Pancreas (tissue), 10 donors: ENCODE measurements around the gene ELF3. TPM values are rescaled to one million over a fixed set of nuclear protein-coding genes. Genes with fewer than 3 reads are reported as not detected.
A peak's percentile ranks its signal among the peaks of the same experiment; 100 is the strongest.

ENCODE experiments used
- ATAC-seq, 4 donors: fragments of 200-7000 bp; cut with Tn5 transposase; one replicate each; pipeline versions ENCODE4 v1.8.0 to v1.9.1; 2020; ENCODE audit warnings: mild to moderate bottlenecking in 4 of 4, moderate library complexity in 4 of 4
- DNase-seq, 6 donors: peaks; one replicate each; pipeline ENCODE4 v3.0.0-alpha.2; 2020
- FAIRE-seq: peaks from 2 replicates; lab custom pipeline; 2012; peaks lifted over from hg19 to GRCh38; lab: Jason Lieb, UNC
- H3K27ac ChIP-seq, 4 donors: fragments of 200-600 bp; sonication (generic); 1 replicate in 3 of 4; 2 replicates in 1 of 4; pipeline versions ENCODE4 v1.5.0 to v1.8.0; 2020
- H3K27me3 ChIP-seq, 4 donors: fragments of 200-600 bp; one replicate each; pipeline ENCODE4 v1.8.0; 2021
- H3K36me3 ChIP-seq, 3 donors: fragments of 200-600 bp; sonication (generic) in 1 of 3; one replicate each; pipeline versions ENCODE4 v1.5.0 to v1.8.0; 2020 to 2021
- H3K4me1 ChIP-seq, 3 donors: fragments of 200-600 bp; one replicate each; pipeline ENCODE4 v1.8.0; 2021
- H3K4me3 ChIP-seq, 4 donors: fragments of 200-600 bp; sonication (generic) in 2 of 4; one replicate each; pipeline versions ENCODE4 v1.5.0 to v1.8.0; 2020 to 2021
- H3K9me3 ChIP-seq, 4 donors: fragments of 200-600 bp; one replicate each; pipeline ENCODE4 v1.8.0; 2021
- WGBS, 2 donors: extraction: QIAGEN DNeasy Blood & Tissue Kit; methylation state at CpG; one replicate each; pipeline ENCODE4 v1.1.7; 2013; 5-methylcytosine and 5-hydroxymethylcytosine counted together
- intact Hi-C, 3 donors: fragments of 100-400 bp; cut with DNase I; formaldehyde crosslinking; loops; one replicate each; pipeline versions ENCODE4 v1.11.1 to v1.14.2; 2022
- polyA plus RNA-seq, 2 donors: library from polyadenylated mRNA; stranded (reverse); fragments of 200-250 nt; gene quantifications; one replicate each; pipeline ENCODE4 v1.2.3, GENCODE V29; 2013
- total RNA-seq, 6 donors: library from RNA; stranded (reverse); fragmentation: NEBNext Ultra II Directional in 4 of 6; extraction: Animal tissue kit (Norgen Biotek cat#: 25700) in 4 of 6; gene quantifications; one replicate each; pipeline versions ENCODE4 v1.2.1 to v1.2.4, GENCODE V29; 2021 to 2023
- TF ChIP-seq, protein P1 (sequence below), 4 donors: fragments of 200-600 bp; sonication (generic) in 3 of 4; IDR thresholded peaks; one replicate each; pipeline versions ENCODE4 v1.5.0 to v1.8.0; 2021; ENCODE audit warnings: antibody characterized with exemption in 4 of 4
- donor health status: healthy with polysubstance abuse.
- donor health status: DM: no; HTN: no; CAD: no; lungs with moderate emphysema.
- donor health status: DM: no; HTN: no; CAD: no.
- donor health status: control.
- donor health status: control.
- donor health status: Bipolar disorder and iron deficiency.
- donor health status: DM: yes; HTN: yes; CAD: no.
- donor health status: DM: no; HTN: no; CAD: no.
- donor health status: DM: no; HTN: no; CAD: no.
- donor health status: DM: yes; HTN: yes; CAD: no.

The ELF3 gene
- total and polyA plus RNA-seq, 8 donors: 99.3 to 447 (median 211) TPM

DNA sequence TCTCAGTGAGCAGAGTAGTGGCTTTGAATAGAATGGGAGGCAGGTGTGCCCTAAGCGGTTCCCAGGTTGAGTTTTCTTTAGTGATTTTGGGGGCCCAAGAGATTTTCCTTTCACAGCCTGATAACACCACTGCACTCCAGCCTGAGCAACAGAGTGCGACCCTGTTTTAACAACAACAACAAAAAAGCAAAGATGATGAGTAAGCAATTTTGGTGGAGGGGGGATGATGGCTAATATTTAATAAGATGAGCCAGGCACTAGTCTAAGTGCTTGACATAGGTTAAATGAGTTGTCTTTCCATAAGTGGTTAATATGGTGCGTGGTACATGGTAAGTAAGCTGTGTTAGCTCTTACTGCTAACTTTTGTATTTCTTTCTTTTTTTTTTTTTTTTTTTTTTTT is 25.9 kb upstream of the ELF3 start:
- WGBS, 2 donors: 93 to 94% methylated on average over 3 of the region's 3 CpGs

GRCh38 chr1:201985355-201985754 is 25.0 kb upstream of the ELF3 start:
- no peak overlapping the region for H3K4me3 ChIP-seq
- no peaks in the 10 kb centered on the region for H3K9me3 ChIP-seq
- no peak overlapping the region for H3K27ac ChIP-seq
- peaks cover 0 to 16% (median under 1%) of the 10 kb centered on the region in 3 donors for H3K4me1 ChIP-seq
- H3K27me3 ChIP-seq: no peaks in the 10 kb centered on the region
- peaks cover 0 to 11% (median 3%) of the 10 kb centered on the region in 3 donors for H3K36me3 ChIP-seq
- 77 to 95% methylated on average over 2 of the region's 2 CpGs for WGBS, 2 donors
- intact Hi-C loops: no loop called here
- no peak for DNase-seq
- FAIRE-seq: no peak
- TF ChIP-seq, protein P1, sequence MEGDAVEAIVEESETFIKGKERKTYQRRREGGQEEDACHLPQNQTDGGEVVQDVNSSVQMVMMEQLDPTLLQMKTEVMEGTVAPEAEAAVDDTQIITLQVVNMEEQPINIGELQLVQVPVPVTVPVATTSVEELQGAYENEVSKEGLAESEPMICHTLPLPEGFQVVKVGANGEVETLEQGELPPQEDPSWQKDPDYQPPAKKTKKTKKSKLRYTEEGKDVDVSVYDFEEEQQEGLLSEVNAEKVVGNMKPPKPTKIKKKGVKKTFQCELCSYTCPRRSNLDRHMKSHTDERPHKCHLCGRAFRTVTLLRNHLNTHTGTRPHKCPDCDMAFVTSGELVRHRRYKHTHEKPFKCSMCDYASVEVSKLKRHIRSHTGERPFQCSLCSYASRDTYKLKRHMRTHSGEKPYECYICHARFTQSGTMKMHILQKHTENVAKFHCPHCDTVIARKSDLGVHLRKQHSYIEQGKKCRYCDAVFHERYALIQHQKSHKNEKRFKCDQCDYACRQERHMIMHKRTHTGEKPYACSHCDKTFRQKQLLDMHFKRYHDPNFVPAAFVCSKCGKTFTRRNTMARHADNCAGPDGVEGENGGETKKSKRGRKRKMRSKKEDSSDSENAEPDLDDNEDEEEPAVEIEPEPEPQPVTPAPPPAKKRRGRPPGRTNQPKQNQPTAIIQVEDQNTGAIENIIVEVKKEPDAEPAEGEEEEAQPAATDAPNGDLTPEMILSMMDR (IDR thresholded peaks at IDR 0.05): no peak
- no peak for ATAC-seq

More for the DNA sequence above, 25.9 kb upstream of the ELF3 start:
- TF ChIP-seq, protein P1 (IDR thresholded peaks at IDR 0.05): no peak
- FAIRE-seq (no peak), DNase-seq (no peak), ATAC-seq (no peak)
- intact Hi-C loops: no loop called here
- H3K4me3 ChIP-seq: no peak overlapping the region
- peaks cover 0 to 11% (median 0%) of the 10 kb centered on the region in 3 donors for H3K4me1 ChIP-seq
- H3K36me3 ChIP-seq: peaks cover 0 to 8% (median 3%) of the 10 kb centered on the region in 3 donors
- no peak overlapping the region for H3K27ac ChIP-seq
- no peaks in the 10 kb centered on the region for H3K27me3 ChIP-seq
- no peaks in the 10 kb centered on the region for H3K9me3 ChIP-seq

GRCh38 chr1:201988601-201989000 is 21.8 kb upstream of the ELF3 start:
- DNase-seq: no peak
- Histone ChIP-seq H3K27ac (no peak overlapping the region), H3K9me3 (no peaks in the 10 kb centered on the region), H3K4me1 (peaks cover 0 to 15% (median 6%) of the 10 kb centered on the region in 3 donors), H3K4me3 (no peak overlapping the region), H3K36me3 (peaks cover 0 to 11% (median 11%) of the 10 kb centered on the region in 3 donors), H3K27me3 (no peaks in the 10 kb centered on the region)
- TF ChIP-seq, protein P1 (IDR thresholded peaks at IDR 0.05): no peak
- WGBS, 2 donors: 78 to 88% methylated on average over 7 of the region's 7 CpGs
- no peak for ATAC-seq
- no peak for FAIRE-seq
- intact Hi-C loops: no loop called here

DNA sequence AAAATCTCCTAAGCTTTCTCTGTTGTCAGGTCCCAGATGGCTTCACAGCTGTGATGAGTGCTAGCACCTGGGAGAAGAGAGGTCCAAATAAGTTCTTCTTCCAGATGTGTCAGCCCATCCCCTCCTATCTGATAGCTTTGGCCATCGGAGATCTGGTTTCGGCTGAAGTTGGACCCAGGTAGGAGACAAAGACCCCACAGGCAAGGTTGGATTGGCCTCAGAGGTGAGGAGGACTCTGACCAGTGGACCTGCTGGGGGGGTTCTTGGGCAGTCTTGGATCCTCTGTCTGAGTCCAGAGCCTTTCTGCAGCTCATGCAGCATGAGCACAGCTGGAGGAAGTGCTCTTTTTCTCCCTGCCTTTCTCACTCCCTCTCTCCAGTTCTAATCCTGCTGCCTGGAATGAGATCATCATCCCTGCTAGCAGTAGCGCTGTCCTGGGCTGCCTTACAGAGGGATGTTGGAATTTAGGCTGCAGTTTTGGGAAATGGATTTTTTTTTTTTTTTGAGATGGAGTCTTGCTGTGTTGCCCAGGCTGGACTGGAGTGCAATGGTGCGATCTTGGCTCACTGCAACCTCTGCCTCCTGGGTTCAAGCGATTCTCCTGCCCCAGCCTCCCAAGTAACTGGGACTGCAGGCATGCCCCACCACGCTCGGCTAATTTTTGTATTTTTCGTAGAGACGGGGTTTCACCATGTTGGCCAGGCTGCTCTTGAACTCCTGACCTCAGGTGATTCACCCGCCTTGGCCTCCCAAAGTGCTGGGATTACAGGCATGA is 20.8 kb upstream of the ELF3 start:
- FAIRE-seq (no peak), DNase-seq (no peak), ATAC-seq (no peak)
- no peak overlapping the region for H3K4me3 ChIP-seq
- H3K27me3 ChIP-seq: no peaks in the 10 kb centered on the region
- intact Hi-C loops: no loop called here
- H3K36me3 ChIP-seq: peaks cover 0 to 11% (median 11%) of the 10 kb centered on the region in 3 donors
- WGBS, 2 donors: 96 to 97% methylated on average over 10 of the region's 10 CpGs
- no peaks in the 10 kb centered on the region for H3K9me3 ChIP-seq
- TF ChIP-seq, protein P1 (IDR thresholded peaks at IDR 0.05): no peak
- H3K27ac ChIP-seq: peak overlapping the region in 1 of 4 donors; percentile 41
- peaks cover 0 to 10% (median 6%) of the 10 kb centered on the region in 3 donors for H3K4me1 ChIP-seq

- Histone ChIP-seq H3K27me3 (no peaks in the 10 kb centered on the region), H3K27ac (peak overlapping the region in 2 of 4 donors; percentile 34 to 41), H3K4me3 (no peak overlapping the region), H3K36me3 (peaks cover 0 to 11% (median 11%) of the 10 kb centered on the region in 3 donors), H3K9me3 (no peaks in the 10 kb centered on the region), H3K4me1 (peaks cover 0 to 10% (median 6%) of the 10 kb centered on the region in 3 donors)
- DNase-seq (peak in 4 of 6 donors; percentile 58 to 74 (median 66)), FAIRE-seq (no peak), ATAC-seq (peak; percentile 83 to 96 (median 91))
- intact Hi-C loops: no loop called here
- TF ChIP-seq, protein P1 (IDR thresholded peaks at IDR 0.05): no peak
- 11 to 20% methylated on average over 6 of the region's 6 CpGs for WGBS, 2 donors
These were observed 20.0 kb upstream of the ELF3 start for GRCh38 chr1:201990427-201990826.
